GM19463 (cell line): Measurements from ENCODE around the gene KRTAP12-2.
"Not testable (repeated sequence)": the region's sequence is repeated elsewhere in the genome, so short reads cannot be mapped to it uniquely, and the experiment has no call there.

Source experiments
- ATAC-seq: cut with Tn5 transposase; IDR thresholded peaks from one replicate; pipeline ENCODE4 v1.9.1; 2021; ENCODE audit warnings: mild to moderate bottlenecking, moderate library complexity; ENCODE audit not compliant: unreplicated experiment

KRTAP12-2 gene

GRCh38 chr21:44653656-44654575 lies 12.8 kb downstream of the KRTAP12-2 start:
- ATAC-seq, result no peak

- ATAC-seq, result no peak
Measured at GRCh38 chr21:44653123-44653522, 13.6 kb downstream of the KRTAP12-2 start.

- ATAC-seq, result no peak
Measured at GRCh38 chr21:44650973-44651675, 15.6 kb downstream of the KRTAP12-2 start.

GRCh38 chr21:44650265-44650972 lies 16.3 kb downstream of the KRTAP12-2 start:
- ATAC-seq, result no peak

- ATAC-seq, result no peak
Measured at GRCh38 chr21:44649521-44650100, 17.1 kb downstream of the KRTAP12-2 start.

- ATAC-seq, result no peak
Measured at GRCh38 chr21:44648557-44649311, 18.0 kb downstream of the KRTAP12-2 start.

GRCh38 chr21:44647222-44647552 lies 19.5 kb downstream of the KRTAP12-2 start:
- no peak for ATAC-seq

- not testable (repeated sequence) for ATAC-seq
Measured at GRCh38 chr21:44646366-44647221, 20.1 kb downstream of the KRTAP12-2 start, which contains the start of gene KRTAP10-11. TSS of gene KRTAP10-11 (plus strand) at chr21:44646414. CDS start at chr21:44646459, 45 bp downstream.

- ATAC-seq, result no peak
Measured at GRCh38 chr21:44644878-44645277, 21.8 kb downstream of the KRTAP12-2 start.

GRCh38 chr21:44643741-44644310 lies 22.9 kb downstream of the KRTAP12-2 start:
- ATAC-seq, result no peak

- no peak for ATAC-seq
Measured at GRCh38 chr21:44640761-44641160, 26.0 kb downstream of the KRTAP12-2 start.

- no peak for ATAC-seq
Measured at GRCh38 chr21:44639331-44639655, 27.4 kb downstream of the KRTAP12-2 start.

- not testable (repeated sequence) for ATAC-seq
Measured at GRCh38 chr21:44638506-44639330, 28.0 kb downstream of the KRTAP12-2 start.

GRCh38 chr21:44637851-44638348 lies 28.8 kb downstream of the KRTAP12-2 start:
- ATAC-seq, result not testable (repeated sequence)

GRCh38 chr21:44637018-44637850 lies 29.5 kb downstream of the KRTAP12-2 start, which contains the start of gene KRTAP10-10:
TSS of gene KRTAP10-10 (plus strand) at chr21:44637356. CDS start at chr21:44637418, 62 bp downstream.
- no peak for ATAC-seq

GRCh38 chr21:44636209-44637017 lies 30.3 kb downstream of the KRTAP12-2 start:
- no peak for ATAC-seq
